Inflammatory macrophage treated with lipopolysaccharide for 4 hours (primary cell): ENCODE measurements around the gene ZNF24.

Source experiments
- DNase-seq: peaks from one replicate; pipeline ENCODE4 v3.0.0-alpha.2; 2020

Gene ZNF24

DNA sequence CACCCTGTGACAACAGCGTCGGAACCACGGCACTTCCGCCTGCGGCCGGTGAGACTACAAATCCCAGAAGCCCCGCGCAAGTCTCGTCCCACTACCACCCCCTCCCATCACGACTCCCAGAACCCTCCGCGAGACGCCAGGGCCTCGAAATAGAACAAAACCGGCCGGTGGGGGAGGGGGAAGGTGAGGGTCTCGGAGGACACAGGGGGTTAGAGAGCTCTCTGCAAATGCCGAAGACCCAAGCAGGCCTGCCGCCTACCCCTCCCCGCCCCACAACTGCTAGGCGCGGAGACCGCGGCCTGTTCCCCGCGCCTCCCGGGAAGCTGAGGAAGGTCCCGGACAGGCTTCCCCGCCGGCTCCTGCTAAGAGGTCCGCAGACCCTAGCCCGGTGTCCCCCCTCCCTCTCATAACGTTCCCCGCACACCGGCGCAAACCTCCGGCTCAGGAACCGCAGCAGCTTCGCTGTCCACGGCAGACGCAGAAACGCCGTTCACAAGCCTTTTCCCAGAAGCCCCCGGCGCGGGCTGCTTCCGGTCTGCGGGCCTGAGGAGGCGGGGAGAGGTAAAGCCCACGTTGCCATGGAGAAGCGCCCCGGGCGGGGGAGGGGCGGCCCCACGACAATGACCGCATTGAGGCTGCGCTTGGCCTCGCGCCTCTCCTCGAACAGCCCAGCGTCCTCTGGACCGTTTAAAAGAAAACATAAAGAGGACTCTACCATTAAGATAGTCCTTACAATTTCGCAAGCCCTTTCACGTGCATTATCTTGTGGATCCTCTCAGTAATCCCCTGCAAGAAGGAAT is at the start of gene ZNF24:
Gene ZNF24 (minus strand): TSS at position 485 of the 800 bp plus-strand sequence. CDS start 3,770 bp downstream, outside the sequence.
- DNase-seq, result peak; percentile 96

DNA sequence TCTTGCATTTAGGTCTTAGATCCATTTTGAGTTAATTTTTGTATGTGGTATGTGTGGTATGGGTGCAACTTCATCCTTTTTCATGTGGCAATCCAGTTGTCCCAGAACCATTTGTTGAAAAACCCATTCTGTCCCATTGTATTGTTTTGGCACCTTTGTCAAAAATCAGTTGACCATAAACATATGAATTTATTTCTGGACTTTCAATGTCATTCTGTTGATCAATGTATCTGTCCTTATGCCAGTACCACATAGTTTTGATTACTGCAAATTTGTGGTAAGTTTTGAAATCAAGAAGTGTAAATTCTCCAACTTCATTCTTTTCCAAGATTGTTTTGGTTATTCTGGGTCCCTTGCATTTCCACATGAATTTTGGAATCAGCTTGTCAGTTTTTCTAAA is 49.5 kb upstream of the ZNF24 start:
- no peak for DNase-seq

DNA sequence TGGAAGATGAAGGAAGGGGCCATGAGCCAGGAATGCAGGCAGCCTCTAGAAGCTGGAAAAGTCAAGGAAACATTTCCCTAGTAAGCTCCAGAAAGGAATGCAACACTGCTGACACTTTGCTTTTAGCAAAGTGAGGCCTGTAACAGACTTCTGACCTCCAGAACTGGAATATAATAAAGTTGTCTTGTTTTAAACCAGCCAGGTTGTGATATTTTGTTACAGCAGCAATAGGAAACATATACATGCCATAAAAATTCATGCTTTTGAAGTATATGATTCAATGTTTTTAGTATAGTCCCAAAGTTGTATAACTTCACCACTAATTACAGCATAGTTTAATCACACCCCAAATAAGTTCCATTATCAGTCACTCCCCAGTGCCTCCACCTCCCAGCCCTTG is 48.2 kb upstream of the ZNF24 start:
- no peak for DNase-seq

- DNase-seq, result peak; percentile 77
These were observed 46.9 kb upstream of the ZNF24 start for GRCh38 chr18:35390951-35391700.

DNA sequence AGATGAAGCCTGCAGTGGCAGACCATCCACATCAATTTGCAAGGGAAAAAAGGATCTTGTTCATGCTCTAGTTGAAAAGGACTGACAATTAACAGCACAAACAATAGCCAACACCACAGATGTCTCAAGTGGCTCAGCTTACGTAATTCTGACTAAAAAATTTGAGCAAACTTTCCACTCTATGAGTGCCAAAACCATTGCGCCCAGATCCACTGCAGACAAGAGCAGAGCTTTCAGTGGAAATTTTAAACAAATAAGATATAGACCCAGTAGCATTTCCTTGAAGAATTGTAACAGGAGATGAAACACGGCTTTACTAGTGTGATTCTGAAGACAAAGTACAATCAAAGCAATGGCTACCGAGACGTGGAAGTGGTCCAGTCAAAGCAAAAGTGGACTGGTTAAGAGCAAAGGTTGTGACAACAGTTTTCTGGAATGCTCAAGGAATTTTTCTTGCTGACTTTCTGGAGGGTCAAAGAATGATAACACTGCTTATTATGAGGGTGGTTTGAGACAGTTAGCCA is 44.9 kb upstream of the ZNF24 start:
- no peak for DNase-seq

GRCh38 chr18:35387152-35387571 is 42.9 kb upstream of the ZNF24 start:
- DNase-seq, result no peak

GRCh38 chr18:35386600-35387100 is 42.4 kb upstream of the ZNF24 start:
- DNase-seq, result peak; percentile 82

DNA sequence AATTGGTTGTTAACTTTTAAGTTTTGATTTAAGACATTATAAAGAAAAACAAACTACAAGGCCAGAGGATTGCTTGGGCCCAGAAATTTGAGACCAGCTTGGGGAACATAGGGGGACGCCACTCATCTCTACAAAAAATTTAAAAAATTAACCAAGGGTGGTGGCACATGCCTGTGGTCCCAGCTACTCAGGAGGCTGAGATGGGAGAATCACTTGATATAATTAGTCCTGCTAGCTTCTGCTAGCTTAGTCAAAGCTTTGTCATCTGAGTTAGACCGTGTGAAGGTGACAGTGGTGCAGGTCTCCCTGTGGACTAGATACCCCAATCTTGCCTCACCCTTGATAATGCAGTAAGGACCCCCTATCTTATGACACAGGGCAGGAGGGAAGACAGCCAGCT is 38.9 kb upstream of the ZNF24 start:
- DNase-seq, result no peak

DNA sequence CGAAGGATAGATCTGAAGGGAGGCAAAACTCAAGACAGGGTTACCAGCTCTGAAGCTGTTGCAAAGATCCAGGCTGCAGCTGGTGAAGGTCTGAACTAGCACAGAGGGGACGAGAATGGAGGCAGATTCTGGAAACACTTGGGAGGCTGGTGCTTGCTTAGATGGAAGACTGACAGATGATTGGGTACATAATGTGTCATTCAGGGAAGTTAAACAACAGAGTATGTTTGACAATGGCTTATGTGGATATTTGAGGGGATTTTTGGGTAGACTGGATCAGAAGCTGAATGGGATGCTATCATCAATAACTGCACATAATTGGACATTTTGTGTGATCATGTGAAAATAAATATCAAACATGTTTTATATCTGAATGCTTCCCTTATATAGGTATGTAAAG is 35.2 kb upstream of the ZNF24 start:
- no peak for DNase-seq

DNA sequence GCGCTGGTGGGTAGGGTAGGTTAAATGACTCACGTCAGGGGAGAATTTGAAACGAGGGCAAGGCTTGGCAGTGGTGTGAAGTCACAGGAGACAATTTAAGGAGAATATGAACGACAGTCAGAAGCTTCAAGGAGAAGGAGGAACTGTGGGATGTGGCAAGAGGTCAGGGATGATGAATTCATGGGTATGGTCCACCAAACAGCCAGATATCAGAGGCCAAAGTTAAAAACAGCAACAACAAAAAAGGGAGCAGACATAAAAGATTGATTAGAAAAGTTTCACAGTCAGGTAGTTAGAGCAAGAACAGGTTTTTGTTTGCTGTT is 34.3 kb upstream of the ZNF24 start:
- peak; percentile 51 for DNase-seq

- DNase-seq, result no peak
These were observed 33.8 kb upstream of the ZNF24 start for GRCh38 chr18:35377875-35378573.

DNA sequence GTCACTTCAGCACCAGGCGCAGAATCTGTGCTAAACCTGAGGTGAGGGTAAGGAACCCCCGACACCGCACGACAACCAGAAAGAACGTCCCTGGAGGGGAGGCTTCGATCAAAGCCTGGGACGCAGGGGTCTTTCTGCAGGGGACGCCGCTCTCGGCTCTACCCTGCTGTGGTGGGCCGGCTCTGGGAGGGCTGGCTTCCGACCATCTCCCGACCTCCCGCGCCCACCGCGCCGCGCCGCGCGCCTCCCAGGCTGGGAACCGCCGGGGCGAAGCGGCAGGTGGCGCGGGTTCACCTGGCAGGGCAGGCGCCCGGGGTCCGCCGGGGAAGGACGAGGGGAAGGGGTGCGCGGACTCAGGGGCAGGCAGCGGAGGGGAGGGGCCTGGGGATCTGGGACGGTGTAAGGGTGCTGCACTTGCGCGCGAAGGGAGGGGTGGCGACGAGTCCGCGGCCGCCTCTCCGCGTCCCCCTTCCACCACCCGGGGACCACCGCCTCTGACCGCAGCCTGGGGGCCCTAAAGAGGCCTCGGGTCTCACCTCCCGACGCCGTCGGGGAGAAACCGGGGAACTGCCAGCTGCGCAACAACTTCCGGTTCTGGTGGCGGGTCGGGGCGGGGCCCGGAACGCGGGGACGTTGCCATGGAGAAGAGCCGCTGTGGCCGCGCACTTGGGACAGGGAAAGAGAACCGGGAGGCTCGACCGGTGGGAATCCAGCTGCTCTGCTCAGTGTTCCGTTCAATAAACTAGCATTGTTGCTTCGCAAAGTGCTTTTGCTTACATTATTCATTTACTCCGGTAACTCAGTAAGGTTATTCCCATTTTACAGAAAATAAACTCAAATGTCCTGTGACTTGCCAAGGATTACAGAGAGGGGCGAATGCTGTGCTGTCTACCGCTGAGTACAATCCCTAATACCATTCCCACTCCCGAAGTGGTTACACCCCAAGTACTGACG is 32.8 kb upstream of the ZNF24 start, which contains the start of gene ZNF396:
Gene ZNF396 (minus strand): TSS at position 596 of the 954 bp plus-strand sequence. CDS start 3,045 bp downstream, outside the sequence.
- peak; percentile 81 for DNase-seq

- DNase-seq, result peak; percentile 33
These were observed 32.1 kb upstream of the ZNF24 start for GRCh38 chr18:35376393-35376741.

DNA sequence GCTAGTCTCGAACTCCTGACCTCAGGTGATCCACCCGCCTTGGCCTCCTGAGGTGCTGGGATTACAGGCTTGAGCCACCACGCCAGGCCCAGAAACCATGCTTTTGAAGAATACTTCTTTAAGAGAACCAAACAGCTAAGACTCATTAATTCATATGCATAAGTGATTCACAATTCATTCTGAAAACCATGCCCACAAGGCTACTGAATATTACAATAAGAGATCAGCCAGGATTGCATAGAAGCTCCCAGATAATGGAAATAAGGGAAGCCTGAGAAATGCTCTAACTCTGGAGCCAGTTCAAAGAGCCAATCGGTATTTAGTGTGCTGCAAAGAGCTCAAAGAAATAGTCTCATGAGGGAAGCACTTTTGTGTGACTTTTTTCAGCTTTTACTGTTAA is 30.5 kb upstream of the ZNF24 start:
- no peak for DNase-seq

- DNase-seq, result no peak
These were observed 27.4 kb upstream of the ZNF24 start for GRCh38 chr18:35371412-35372195.

GRCh38 chr18:35369126-35369525 is 24.9 kb upstream of the ZNF24 start:
- DNase-seq, result no peak

- no peak for DNase-seq
These were observed 24.4 kb upstream of the ZNF24 start for GRCh38 chr18:35368595-35368994.

GRCh38 chr18:35362531-35362930 is 18.3 kb upstream of the ZNF24 start:
- no peak for DNase-seq

DNA sequence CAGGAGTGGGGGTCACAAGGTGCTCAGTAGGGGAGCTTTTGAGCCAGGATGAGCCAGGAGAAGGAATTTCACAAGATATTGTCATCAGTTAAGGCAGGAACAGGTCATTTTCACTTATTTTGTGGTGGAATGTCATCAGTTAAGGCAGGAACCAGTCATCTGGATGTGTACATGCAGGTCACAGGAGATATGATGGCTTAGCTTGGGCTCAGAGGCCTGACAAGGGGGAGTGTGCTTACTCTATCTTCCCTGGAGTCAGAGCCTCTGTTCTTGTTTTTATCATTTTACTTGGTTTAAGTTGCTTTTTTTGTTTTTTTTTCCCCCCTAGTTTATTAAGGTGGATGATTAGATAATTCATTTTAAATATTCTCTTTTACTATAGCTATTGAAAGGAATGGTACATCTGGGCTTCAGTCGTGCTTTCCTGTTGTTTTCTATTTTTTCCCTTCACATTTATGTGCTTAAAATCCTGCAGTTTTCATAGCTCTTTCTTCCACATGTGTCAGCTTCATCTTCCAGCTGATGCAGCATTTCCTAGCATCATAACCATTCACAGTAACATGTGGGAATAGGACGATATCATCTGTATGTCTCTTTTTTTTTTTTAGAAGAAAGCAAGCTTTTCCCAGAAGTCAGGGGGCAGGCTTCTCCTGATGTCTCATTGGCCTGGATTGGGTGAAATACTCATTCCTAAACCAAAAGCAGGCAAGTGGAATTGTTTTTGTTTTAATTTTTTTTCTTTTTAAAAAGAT is 17.5 kb upstream of the ZNF24 start:
- no peak for DNase-seq

DNA sequence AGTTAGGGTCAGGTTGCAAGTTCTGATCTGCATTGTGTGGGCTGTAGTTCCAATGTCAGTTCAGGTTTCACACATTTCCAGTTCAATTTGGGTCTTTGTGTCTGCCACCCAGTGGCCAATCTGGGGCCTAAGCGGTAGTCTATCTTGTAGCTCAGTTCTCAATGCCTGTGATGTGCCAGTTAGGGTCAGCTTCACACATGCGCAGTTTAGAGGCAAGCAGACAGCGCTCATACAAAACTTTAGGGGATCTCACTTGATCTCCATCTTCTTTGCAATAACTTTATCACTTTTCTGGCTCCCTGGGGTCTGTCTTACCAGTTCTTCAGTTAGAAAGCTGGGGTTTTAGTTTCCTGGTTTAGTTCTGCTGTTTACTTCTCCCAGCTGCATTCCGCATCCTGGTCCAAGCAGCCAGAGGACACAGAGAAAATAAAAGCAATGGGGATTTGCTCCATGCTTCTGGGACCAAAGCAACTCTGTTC is 11.0 kb upstream of the ZNF24 start:
- peak; percentile 77 for DNase-seq
